HG02943 (cell line): Measurements from ENCODE around the gene SH3RF3.

Experiments used
- ATAC-seq: cut with Tn5 transposase; IDR thresholded peaks from one replicate; pipeline ENCODE4 v1.9.1; 2021; ENCODE audit warnings: mild to moderate bottlenecking, low read depth, moderate library complexity; ENCODE audit not compliant: unreplicated experiment

The SH3RF3 gene

DNA sequence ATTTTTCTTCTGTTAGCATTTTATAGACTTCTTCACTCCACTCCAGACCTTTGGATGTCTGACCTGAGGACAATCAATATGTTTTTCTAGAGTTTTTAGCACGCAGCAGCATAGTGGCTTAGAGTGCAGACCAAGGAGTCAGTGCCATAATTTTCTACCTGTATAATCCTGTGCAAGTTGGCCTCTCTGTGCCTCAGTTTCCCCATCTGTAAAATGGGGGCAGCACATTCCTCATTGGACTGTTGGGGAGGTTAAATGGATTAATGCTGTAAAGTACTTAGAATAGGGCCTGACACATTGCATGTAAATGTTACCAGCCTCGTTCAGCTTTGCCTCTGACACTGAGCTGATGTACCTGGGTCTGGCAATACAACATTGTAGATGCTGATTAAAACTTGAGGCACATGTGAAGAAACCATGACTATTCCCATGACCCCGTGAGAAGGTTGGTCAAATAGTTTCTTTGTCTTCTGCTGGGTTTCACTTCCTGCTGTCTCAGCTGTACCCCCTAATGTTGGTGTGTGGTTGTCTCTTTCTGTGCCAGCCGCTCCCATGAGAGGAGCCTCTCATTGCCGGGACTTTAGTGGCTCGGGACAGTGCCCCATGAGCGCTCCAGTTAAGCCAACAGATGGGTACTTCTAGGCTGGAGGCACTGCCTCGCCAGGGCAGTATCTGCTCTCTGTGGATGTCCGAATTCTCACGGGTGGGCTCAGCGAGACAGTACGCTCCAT, 125.3 kb downstream of the SH3RF3 start:
- peak; percentile 80 for ATAC-seq

- no peak for ATAC-seq
Measured at GRCh38 chr2:109255654-109256053, 126.6 kb downstream of the SH3RF3 start.

GRCh38 chr2:109256111-109256510, 127.1 kb downstream of the SH3RF3 start:
- no peak for ATAC-seq

DNA sequence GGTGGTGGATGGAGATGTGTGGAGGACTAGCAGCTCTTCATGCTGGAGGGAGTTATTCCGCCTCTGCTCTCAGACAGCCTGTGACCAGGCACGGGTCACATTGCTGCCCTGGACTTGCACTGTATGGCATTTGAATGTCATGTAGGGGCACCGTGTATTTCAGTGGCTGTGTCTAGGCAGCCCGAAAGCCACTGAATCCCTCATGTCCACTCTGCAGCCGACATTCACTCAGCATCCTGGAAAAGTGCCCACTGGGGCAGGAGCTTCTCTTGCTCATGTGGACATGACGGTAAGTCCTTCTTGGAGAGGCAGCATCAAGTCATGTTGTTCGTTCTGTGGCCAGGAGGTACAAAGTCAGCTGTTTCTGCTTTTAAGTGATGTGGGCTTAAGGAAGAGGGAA, 127.9 kb downstream of the SH3RF3 start:
- no peak for ATAC-seq

DNA sequence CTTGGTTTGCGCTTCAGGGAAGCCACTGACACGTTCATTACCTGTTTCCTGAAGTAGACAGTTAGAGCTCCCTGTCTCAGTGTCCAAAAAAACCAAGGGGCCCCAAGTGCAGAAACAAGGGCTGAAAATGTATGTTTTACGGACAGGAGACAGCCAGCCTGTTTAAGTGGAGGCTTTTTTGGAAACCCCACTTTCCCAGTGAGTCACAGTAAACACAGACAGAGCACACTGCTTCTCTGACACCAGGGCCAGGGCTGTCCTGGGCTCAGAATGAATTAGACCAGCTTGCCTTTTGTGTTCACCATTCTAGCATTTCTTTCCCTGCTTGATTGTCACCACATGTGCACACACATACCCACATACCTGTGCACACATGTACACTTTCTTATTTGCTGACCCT, 128.6 kb downstream of the SH3RF3 start:
- ATAC-seq = no peak

- no peak for ATAC-seq
Measured at GRCh38 chr2:109258376-109258775, 129.4 kb downstream of the SH3RF3 start.

DNA sequence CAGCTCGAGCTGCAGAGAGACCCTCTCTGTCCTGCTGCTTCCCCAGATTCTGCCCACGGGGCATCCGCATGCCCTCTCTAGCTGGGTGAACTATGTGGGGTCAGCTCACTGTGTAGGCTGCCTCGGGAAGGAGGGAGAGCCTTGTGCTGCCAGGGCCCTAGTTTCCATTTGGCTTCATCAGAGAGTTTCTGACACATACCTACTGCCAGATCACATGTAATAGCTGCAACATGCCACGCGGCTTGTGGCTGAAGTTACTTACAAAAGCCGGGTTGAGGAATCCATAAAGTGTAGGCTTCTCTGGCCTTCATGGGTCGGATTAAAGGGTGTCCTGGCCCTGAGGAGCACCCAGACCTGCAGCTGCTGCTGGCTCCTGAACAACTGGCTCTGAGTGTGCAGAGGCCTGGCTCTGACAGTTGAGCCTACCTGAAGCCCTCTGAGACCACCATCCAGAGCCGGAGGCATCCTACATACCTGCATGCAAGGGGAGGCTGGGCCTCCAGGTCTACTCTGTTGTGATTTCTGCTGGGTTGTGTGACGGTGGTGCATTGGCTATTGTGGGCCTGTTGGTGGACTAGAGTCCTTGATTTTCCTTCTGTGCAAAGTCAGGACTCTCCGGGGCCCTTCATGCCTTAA, 130.0 kb downstream of the SH3RF3 start:
- no peak for ATAC-seq

DNA sequence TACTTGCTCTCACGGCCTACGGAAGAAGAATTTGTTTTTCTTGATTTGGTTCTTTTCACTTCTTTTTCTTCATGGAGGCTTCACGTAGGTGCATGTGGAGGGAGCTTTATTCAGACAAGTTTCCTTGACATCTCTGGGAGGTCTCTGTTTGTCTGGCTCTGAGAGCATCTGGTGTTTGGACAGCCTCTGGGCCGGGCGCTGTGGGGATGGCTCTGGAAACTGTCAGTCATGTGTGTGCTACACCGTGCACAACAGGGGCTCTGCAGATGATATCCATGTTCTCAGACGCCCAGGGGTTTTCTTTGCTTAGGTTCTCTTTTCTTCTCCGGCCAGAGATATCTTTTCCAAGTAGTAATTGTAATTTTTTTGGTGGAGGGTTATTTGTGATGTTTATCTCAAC, 130.7 kb downstream of the SH3RF3 start:
- ATAC-seq = no peak

DNA sequence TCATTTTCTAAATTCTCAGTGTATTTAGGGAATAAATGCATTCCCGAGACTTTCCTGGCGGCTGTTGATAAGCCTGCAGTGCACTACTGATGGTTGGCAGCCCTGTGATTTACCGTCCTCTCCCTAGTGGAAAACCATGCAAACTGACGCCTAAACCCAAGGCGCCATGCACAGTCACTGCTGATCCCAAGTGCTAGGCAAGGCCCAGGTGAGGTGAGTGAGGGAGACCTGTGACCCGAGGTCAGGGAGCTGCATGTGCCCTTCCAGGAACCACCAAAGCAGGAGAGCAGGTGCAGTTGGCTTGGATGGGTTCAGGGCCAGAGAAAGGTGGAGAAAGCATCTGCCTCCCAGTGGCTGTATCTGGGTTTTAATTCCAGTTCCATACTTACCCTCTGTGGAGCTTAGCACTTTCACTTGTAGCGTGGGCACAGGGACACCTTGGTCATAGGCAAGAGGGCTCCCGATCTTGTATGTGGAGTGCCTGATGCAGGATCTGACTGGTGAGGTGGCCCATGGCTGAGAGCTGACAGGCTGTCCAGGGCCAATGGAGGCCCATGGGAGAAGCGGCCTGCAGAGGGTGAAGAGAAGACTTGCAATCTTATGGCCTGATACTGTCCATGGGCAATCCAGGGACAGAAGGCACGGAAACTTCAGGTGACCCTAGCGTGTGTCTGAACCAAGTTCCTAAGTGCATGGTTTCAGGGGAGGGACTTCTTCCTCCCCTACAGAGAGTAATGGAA, 131.3 kb downstream of the SH3RF3 start:
- ATAC-seq = no peak

DNA sequence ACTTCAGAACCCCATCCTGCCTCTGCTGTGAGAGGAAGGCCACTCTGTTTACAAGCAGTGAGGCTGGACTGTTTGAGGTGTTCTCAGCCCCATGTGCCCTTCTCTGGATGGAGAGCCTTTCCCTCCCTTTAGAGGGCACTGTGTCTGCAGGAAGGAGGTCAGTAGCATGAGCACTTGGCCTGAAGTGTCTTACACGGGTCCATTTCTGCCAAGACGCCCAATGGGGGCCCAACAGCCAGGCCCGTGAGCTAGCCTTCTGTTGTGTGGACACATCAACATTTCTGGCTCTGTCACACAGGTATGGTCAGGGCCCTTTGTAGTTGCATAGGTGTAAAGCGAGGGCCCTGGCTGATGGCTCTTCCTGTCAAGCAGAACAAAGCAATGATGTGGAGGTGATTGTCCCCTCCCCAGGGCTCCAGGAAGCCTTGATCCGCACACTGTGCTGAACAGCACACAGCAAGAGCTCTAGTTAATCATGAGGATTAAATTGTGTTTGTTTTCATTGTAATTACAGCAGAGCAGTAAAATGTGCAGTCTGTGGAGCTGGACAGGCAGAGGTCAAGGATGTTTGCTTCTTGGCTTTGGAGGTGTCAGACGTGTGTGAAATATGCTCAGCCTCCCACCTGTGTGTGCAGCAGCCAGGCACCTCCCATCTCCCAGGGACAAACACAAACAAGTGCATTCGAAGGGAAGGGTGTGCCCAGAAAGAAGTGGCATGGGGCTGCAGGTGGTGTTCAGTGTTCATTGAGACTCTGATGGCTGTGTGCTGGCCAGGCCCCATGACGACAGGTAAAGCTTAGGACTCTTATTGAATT, 132.1 kb downstream of the SH3RF3 start:
- ATAC-seq = no peak

DNA sequence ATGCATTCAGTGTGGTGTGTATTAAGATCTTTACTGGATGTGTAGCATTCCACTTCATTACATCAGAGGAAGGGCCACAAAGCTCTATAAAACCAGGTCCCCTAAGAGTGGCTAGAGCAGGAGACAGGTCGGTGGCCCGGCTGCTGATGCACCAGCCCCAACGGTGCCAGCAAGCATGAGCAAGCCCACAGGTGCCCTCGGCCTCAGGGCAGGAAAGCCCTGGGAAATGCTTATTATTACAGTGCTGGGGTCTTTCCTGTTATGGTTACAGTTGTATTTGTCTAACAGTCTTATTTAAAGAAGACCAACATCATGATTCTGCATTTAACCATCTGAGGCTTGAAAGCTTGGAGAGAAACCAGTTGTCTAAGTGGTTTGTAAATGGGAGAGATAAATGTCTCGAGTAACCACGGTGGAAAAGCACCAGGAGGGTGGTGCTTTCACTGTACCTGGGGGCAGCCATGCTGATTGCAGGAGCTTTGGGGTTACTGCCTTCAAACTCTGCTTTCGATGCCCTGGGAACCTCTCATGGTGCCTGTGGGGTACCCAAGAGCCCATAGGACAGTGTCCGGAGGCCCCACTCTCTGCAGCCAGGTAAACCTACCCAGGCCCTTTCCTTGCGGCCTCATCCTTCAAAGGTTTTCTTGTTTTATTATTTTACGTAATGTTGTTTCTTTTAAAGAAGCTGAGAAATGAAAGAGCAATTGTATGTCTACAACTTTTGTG, 133.1 kb downstream of the SH3RF3 start:
- no peak for ATAC-seq

DNA sequence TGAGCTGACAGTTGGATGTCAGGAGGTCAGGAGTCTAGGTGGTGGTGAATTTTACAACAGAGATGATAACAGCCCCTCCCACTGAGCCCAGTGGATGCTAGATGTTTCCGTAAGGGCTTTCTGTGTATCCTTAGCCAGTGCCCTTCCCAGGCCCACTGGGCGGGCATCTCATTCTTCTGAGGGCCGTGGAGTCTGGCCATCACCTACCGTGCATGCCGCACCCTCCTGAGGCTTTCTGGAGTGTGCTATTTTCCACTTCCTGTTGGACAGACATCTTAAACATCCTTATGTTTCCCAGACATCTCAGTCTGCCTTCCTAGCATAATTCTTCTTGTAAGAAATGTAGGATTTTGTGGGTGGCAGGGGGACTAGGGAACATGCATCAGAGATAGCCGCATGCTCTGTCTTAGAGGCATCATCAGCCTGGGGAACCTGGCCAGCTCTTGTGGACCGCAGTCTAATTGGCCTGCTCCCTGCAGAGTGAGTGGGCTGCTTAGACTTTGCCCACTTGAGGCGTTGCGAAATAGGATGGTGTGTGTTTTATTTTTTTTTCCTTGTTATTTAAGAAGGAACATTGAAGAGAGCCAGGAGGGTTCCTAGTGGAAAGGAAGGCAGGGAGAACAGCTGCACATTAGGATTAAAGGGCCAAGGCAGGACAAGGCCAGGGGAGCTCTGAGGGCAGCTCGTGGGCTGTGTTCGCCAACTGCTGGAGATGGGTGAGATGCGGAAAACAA, 135.8 kb downstream of the SH3RF3 start:
- no peak for ATAC-seq

- ATAC-seq = no peak
Measured at GRCh38 chr2:109265369-109265768, 136.4 kb downstream of the SH3RF3 start.

DNA sequence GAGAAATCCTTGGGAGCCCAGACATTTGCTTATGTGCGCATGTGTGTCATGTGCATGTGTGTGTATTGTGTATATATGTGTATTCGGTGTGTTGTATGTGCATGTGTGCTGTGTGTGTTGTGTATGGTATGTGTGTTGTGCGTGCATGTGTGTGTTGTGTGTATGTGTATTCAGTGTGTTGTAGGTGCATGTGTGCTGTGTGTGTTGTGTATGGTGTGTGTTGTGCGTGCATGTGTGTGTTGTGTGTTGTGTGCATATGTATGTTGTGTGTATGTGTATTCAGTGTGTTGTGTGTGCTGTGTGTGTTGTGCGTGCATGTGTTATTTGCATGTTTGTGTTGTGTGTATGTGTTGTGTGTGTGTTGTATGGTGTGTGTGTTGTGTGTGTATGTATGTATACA, 136.9 kb downstream of the SH3RF3 start:
- ATAC-seq = no peak

GRCh38 chr2:109266496-109266895, 137.5 kb downstream of the SH3RF3 start:
- no peak for ATAC-seq

DNA sequence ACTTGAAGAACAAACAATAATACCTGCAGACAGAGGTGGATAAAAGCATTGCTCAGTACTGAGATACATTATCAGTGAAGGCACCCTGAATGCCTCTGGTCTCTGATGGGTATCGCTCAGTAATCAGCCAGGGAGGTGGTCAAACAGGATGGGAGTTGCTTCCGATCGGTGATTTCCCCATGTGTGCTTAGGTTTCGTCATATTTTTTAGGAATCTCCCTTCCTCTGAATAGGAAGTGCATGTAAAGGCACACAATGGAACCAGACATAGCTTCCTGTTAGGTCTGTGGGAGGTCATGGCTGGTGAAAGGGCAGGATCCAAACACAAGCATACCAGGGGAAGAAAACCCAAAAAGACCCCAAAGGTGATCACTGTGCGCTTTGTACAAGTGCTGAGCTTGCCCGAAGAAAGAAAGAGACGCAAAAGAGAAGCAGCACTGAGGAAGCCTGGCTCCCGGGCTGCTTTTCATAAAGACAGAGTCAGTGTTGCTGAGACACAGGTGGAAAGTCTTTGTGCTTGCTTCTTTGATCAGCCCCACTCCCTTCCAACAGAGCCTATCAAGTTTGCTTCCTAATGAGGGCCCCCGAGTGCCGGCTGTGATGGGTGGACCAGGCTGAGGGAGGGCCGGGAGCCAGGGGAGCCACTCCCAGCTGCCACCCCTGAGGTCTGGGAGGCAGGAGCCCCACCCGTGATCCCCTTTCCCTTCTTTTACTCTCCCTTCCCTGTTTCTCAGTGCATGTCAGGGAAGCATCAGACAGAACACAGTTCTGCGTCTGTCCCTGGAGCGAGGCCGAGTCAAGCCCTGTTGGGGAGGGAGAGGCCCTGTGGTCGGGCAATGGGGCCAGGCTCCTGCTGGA, 138.2 kb downstream of the SH3RF3 start:
- ATAC-seq = no peak

- no peak for ATAC-seq
Measured at GRCh38 chr2:109268916-109269315, 139.9 kb downstream of the SH3RF3 start.

- no peak for ATAC-seq
Measured at GRCh38 chr2:109269706-109270504, 140.9 kb downstream of the SH3RF3 start.
